ENCODE data around the gene RHOB. TPM values are rescaled to one million over a fixed set of nuclear protein-coding genes. Genes with fewer than 3 reads are reported as not detected.

The RHOB gene
- total RNA-seq, 4 donors from 2014 or later = 1,174 to 1,482 (median 1,322) TPM

DNA sequence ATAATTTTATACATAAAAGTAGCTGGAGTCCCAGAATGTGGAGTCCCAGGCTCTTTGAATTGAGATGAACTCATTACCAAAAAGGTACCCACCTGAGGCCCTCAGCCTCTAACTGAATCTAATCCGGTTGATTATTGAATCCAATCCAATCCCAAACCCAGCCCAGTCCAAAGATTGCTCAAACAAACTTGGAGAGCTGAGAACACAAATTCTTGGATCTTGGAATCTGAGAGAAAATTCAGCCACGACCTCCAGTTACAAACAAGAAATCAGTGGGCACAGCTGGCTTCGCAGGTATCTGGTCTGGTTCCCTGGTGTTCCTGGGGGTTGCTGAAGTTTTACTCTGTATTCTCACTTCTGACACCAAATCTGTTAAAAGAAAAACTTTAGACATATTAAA, 28.4 kb upstream of the RHOB start:
- no peak overlapping the region for H3K4me3 ChIP-seq
- H3K4me1 ChIP-seq = peaks cover 0 to 55% (median 29%) of the 10 kb centered on the region in 3 donors
- no peaks in the 10 kb centered on the region for H3K36me3 ChIP-seq
- H3K27me3 ChIP-seq = no peaks in the 10 kb centered on the region
- H3K9me3 ChIP-seq = no peaks in the 10 kb centered on the region
- peak overlapping the region; percentile 19 to 83 (median 62) for H3K27ac ChIP-seq
- ATAC-seq = no peak
- TF ChIP-seq, protein P1, sequence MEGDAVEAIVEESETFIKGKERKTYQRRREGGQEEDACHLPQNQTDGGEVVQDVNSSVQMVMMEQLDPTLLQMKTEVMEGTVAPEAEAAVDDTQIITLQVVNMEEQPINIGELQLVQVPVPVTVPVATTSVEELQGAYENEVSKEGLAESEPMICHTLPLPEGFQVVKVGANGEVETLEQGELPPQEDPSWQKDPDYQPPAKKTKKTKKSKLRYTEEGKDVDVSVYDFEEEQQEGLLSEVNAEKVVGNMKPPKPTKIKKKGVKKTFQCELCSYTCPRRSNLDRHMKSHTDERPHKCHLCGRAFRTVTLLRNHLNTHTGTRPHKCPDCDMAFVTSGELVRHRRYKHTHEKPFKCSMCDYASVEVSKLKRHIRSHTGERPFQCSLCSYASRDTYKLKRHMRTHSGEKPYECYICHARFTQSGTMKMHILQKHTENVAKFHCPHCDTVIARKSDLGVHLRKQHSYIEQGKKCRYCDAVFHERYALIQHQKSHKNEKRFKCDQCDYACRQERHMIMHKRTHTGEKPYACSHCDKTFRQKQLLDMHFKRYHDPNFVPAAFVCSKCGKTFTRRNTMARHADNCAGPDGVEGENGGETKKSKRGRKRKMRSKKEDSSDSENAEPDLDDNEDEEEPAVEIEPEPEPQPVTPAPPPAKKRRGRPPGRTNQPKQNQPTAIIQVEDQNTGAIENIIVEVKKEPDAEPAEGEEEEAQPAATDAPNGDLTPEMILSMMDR (IDR thresholded peaks at IDR 0.05) = no peak
- TF ChIP-seq EP300 (IDR thresholded peaks at IDR 0.05) (no peak), POLR2AphosphoS5 (IDR thresholded peaks at IDR 0.05) (no peak), POLR2A (IDR thresholded peaks at IDR 0.05) (no peak)
- WGBS, 2 donors (ENCODE audit: low coverage in 1 of 2) = 48 to 67% methylated on average over 2 to 3 of the region's 3 CpGs

DNA sequence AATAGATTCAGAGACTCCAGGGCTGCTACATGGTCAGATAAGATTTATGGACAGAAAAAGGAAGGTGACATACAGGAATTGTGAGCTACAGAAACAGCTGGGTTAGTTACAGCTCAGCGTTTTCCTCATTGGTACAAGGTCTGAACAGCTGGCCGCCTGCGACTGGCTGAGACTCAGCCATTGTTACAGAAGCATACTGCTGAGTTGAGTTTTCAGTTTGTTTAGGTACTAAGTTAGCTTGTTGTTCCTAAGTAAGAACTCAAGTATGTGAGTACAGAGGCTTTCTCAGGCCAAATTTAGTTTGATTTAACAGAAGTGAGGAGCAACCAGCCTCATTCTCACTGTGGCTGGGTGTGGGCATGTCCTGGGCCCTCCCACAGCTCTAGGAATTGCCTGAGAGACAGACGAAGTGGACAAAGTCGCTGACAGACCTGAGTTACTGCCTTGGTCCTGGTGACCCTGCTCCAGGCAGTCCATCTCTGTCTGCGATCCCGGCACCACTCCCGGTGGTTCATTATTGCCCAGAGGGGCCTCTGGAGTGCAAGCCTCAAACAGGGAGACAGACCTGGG, 27.8 kb upstream of the RHOB start:
- TF ChIP-seq, protein P1 (IDR thresholded peaks at IDR 0.05) = no peak
- TF ChIP-seq EP300 (IDR thresholded peaks at IDR 0.05) = no peak
- TF ChIP-seq POLR2AphosphoS5 (IDR thresholded peaks at IDR 0.05) = peak; percentile 29
- peak in 1 of 2 donors; percentile 21 for TF ChIP-seq POLR2A (IDR thresholded peaks at IDR 0.05)
- no peaks in the 10 kb centered on the region for H3K36me3 ChIP-seq
- H3K4me3 ChIP-seq = no peak overlapping the region
- H3K27me3 ChIP-seq = no peaks in the 10 kb centered on the region
- ATAC-seq = peak; percentile 52
- peaks cover 0 to 57% (median 31%) of the 10 kb centered on the region in 3 donors for H3K4me1 ChIP-seq
- H3K9me3 ChIP-seq = no peaks in the 10 kb centered on the region
- WGBS, 2 donors (ENCODE audit: low coverage in 1 of 2) = 25 to 41% methylated on average over 3 of the region's 8 CpGs
- peak overlapping the region; percentile 19 to 83 (median 73) for H3K27ac ChIP-seq

DNA sequence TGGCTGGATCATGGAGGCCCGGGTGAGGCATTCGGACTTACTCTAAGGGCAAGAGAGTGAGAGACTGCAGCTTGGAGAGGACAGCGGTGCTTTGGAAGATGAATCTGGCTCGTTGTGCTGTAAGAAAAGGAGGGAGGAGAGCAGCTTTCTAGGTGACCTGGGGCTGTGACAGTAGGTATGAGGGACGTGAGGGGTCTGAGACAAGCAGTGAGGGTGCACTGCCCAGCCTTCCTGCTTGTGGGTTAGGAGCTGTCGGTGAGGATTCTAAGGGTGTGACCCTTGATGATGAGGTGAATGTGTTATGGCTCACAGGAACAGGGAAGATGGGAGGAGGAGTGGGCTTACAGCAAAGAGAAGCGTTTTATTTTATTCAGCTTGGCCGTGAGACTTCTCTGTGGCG, 27.1 kb upstream of the RHOB start:
- H3K27ac ChIP-seq = peak overlapping the region; percentile 19 to 83 (median 73)

DNA sequence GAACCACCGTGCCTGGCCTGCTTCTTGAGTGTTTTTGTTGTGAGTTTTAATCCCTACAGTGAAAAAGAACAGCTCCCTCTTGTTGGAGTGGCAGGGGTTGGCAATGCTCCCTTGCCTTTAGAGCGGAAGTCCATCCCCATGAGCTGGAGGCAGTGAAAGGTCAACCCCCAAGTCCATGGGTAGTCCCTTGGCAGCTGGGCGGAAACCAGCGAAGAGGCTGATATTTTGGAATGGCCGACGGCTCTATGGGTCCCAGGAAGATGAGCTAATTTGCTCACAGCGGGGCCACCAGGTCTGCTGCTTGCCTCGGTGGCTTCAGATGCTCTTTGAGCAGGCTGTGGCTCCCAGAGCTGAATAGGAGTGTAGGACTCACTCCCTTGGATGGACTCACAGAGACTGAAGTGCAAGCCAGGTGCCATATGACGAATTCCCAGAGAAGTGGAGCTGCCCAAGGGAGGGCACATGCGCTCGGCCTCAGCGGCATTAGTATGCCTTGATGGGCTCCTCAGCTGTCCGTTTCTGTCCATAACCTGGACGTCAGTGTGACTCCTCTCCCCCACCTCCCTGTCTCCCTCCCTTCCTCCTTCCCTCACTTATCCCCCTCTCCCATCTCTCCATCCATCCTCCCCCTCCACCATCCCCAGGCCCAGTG, 25.4 kb upstream of the RHOB start:
- no peak overlapping the region for H3K4me3 ChIP-seq
- no peaks in the 10 kb centered on the region for H3K9me3 ChIP-seq
- ATAC-seq = peak; percentile 1
- TF ChIP-seq, protein P1 (IDR thresholded peaks at IDR 0.05) = no peak
- TF ChIP-seq POLR2AphosphoS5 (IDR thresholded peaks at IDR 0.05) = peak; percentile 17
- H3K27me3 ChIP-seq = no peaks in the 10 kb centered on the region
- H3K36me3 ChIP-seq = no peaks in the 10 kb centered on the region
- WGBS, 2 donors (ENCODE audit: low coverage in 1 of 2) = 60 to 85% methylated on average over 1 to 13 of the region's 14 CpGs
- peak overlapping the region; percentile 19 to 89 (median 74) for H3K27ac ChIP-seq
- H3K4me1 ChIP-seq = peaks cover 0 to 75% (median 42%) of the 10 kb centered on the region in 3 donors

More for the DNA sequence above, 27.1 kb upstream of the RHOB start:
- Histone ChIP-seq H3K4me3 (no peak overlapping the region), H3K9me3 (no peaks in the 10 kb centered on the region), H3K27me3 (no peaks in the 10 kb centered on the region), H3K4me1 (peaks cover 0 to 62% (median 35%) of the 10 kb centered on the region in 3 donors), H3K36me3 (no peaks in the 10 kb centered on the region)
- 52 to 81% methylated on average over 4 to 6 of the region's 9 CpGs for WGBS, 2 donors (ENCODE audit: low coverage in 1 of 2)
- ATAC-seq = no peak
- TF ChIP-seq EP300 (IDR thresholded peaks at IDR 0.05) = no peak
- TF ChIP-seq POLR2AphosphoS5 (IDR thresholded peaks at IDR 0.05) = no peak
- TF ChIP-seq POLR2A (IDR thresholded peaks at IDR 0.05) = no peak
- TF ChIP-seq, protein P1 (IDR thresholded peaks at IDR 0.05) = no peak

DNA sequence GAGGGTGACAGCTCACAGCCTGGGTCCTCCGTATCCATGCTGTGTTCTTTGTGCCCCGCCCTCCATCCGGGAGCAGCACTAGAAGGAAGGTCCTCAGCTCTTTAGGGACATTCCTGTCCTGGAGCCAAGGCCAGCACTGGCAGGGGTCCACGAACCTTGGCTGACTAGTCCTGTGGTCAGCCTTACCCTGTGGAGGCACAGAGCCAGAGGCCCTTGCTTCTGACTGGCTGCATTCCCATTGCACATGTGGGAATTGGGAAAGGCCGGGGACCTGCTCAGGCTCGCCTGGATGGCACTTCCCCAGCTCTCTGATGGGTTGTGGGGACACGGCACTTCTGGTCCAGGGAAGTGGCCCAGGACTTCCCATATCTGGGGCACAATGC, 24.9 kb upstream of the RHOB start:
- ATAC-seq = peak; percentile 86
- Histone ChIP-seq H3K27ac (peak overlapping the region; percentile 19 to 89 (median 74)), H3K27me3 (no peaks in the 10 kb centered on the region), H3K4me1 (peaks cover 0 to 75% (median 42%) of the 10 kb centered on the region in 3 donors), H3K9me3 (no peaks in the 10 kb centered on the region), H3K36me3 (no peaks in the 10 kb centered on the region), H3K4me3 (no peak overlapping the region)
- TF ChIP-seq, protein P1 (IDR thresholded peaks at IDR 0.05) = no peak
- peak; percentile 91 for TF ChIP-seq POLR2AphosphoS5 (IDR thresholded peaks at IDR 0.05)
- TF ChIP-seq POLR2A (IDR thresholded peaks at IDR 0.05) = no peak
- no peak for TF ChIP-seq EP300 (IDR thresholded peaks at IDR 0.05)
- WGBS, 2 donors (ENCODE audit: low coverage in 1 of 2) = no CpG with 5 or more reads among the region's 7 CpGs
